ENCODE data around the gene EME2. TPM values are rescaled to one million over a fixed set of nuclear protein-coding genes. Genes with fewer than 3 reads are reported as not detected.
A peak's percentile ranks its signal among the peaks of the same experiment; 100 is the strongest.

Gene EME2
- total RNA-seq, 2 donors from 2014 or later: 3.5 to 5.0 TPM

DNA sequence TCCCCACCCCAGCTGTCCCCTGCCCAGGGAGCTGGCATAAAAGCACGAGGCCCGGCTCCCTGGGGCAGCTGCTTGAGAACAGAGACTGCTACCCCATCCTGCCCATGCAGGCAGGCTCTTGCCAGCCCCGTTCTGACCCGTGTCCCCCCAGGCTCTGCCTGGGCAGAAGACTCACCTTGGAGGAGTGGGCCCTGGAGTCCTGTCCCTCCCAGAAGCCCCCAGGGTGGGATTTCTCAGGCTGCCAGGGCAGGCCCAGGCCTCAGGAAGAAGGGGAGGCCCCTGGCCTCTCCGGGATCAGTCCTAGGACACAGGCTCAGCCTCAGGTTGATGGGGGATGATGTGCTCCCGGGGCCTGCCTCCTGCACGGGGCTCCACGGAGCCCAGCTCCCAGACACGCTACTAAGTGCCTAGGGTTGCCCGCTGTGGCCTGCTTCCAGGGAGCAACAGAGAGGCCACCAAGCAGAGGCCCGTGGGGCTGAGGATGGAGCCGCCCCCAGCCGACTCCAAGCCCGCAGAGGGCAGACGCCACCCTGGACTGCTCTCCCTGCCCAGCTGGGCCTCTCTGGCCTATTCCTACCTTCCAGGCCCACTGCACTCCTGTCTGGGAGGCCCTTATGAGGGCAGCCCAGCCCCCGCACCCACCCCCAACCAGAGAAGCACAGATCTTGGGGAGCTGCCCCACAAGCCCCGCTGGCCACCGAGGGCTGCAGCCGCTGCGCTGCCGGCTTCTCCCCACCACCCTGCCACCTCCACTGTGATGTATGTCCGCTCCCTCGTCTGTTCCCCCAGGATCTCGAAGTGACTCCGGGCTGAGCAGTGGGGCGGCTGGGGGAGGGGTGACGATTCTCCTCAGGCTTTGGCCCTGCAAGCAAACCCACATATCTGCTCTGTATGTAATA is 3.0 kb upstream of the EME2 start:
- Histone ChIP-seq H3K27me3 (no peaks in the 10 kb centered on the region), H3K36me3 (peaks cover 45% of the 10 kb centered on the region), H3K4me1 (peaks cover 0 to 38% of the 10 kb centered on the region in 2 donors)

DNA sequence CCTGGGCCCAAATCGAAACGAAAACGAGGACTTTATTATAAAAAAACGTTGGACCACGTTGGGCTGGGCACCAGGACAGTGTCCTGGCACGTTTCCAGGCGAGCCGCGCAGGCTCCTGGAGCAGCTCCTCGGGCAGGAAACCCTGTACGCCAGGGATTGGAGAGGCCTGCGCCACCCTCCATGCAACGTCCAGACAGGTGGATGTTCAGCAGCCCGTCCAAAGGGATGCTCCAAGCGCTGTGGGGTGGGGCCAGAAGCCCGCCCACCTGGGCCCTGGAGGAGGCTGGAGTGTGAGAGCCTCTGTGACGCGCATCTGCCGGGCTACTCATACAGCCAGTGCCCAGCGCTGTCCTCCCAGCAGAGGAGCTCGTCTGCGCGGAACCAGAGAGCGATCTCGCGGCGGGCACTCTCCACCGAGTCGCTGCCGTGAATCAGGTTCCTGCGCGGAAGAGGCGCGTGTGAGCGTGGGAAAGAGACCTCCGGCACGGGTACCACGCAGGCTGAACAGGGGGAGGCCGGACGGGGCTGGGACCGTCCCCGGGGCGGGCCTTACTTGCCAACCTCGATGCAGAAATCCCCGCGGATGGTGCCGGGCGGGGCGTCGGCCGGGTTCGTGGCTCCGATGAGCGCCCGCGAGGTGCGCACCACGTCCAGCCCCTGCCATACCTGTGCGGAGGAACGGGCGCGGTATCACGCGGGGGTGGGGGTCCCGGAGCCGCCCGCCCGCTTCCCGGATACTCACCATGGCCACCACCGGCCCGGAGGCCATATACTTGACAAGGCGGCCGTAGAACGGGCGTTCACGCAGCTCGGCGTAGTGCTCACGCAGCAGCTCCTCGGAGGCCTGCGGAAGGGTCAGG is 2.1 kb upstream of the EME2 start:
- Histone ChIP-seq H3K4me1 (peaks cover 0 to 39% of the 10 kb centered on the region in 2 donors), H3K27me3 (no peaks in the 10 kb centered on the region), H3K9me3 (no peaks in the 10 kb centered on the region), H3K4me3 (peak overlapping the region; percentile 70 to 94), H3K27ac (peak overlapping the region; percentile 95 to 97), H3K36me3 (peaks cover 38% of the 10 kb centered on the region)
- TF ChIP-seq, protein P1, sequence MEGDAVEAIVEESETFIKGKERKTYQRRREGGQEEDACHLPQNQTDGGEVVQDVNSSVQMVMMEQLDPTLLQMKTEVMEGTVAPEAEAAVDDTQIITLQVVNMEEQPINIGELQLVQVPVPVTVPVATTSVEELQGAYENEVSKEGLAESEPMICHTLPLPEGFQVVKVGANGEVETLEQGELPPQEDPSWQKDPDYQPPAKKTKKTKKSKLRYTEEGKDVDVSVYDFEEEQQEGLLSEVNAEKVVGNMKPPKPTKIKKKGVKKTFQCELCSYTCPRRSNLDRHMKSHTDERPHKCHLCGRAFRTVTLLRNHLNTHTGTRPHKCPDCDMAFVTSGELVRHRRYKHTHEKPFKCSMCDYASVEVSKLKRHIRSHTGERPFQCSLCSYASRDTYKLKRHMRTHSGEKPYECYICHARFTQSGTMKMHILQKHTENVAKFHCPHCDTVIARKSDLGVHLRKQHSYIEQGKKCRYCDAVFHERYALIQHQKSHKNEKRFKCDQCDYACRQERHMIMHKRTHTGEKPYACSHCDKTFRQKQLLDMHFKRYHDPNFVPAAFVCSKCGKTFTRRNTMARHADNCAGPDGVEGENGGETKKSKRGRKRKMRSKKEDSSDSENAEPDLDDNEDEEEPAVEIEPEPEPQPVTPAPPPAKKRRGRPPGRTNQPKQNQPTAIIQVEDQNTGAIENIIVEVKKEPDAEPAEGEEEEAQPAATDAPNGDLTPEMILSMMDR (IDR thresholded peaks at IDR 0.05): no peak
- DNase-seq (ENCODE audit: low spot score): peak; percentile 70

More for the DNA sequence above, 3.0 kb upstream of the EME2 start:
- TF ChIP-seq, protein P1 (IDR thresholded peaks at IDR 0.05): no peak
- Histone ChIP-seq H3K4me3 (peak overlapping the region in 1 of 2 donors; percentile 94), H3K9me3 (no peaks in the 10 kb centered on the region), H3K27ac (peak overlapping the region; percentile 95 to 97)
- no peak for DNase-seq (ENCODE audit: low spot score)

DNA sequence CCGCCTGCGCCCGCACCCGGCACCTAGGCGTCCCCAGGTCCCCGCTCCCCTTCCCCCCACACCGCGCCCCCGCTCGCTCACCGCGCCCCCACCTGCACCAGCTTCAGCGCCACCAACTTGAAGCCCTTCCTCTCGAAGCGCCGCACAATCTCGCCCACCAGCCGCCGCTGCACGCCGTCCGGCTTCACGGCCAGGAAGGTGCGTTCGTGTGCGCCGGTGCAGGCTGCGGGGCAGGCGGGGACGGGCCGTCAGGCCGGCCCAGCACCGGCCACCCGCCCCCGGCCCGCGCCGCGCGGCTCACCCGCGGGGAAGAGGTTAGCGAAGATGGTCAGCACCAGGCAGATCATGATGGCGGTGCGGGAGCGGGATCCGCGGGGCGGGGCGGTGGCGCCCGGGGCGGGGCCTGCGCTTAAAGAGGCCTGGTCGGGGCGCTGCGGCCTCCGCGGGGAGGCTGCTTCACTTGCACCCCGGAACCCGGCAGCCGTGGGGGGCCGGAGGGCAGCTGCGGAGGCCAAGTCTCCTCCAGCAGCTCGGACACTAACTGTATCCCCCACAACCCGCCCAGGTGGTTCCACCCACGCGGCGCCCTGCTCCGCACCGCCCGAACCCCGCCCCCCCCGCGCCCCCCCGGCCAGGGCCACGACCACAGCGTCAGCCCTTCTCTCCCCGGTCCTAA is 1.3 kb upstream of the EME2 start, which contains the start of gene NME3:
TSS of gene NME3 (minus strand) at position 356 of the 676 bp plus-strand sequence. CDS start at position 347, 9 bp downstream.
- H3K9me3 ChIP-seq: no peaks in the 10 kb centered on the region
- H3K27ac ChIP-seq: peak within 1 kb of the TSS; percentile 95 to 97
- TF ChIP-seq, protein P1 (IDR thresholded peaks at IDR 0.05): no peak
- H3K36me3 ChIP-seq: peaks cover 38% of the 10 kb centered on the region
- H3K4me3 ChIP-seq: peak within 1 kb of the TSS; percentile 70 to 94
- DNase-seq (ENCODE audit: low spot score): peak; percentile 77
- peaks cover 0 to 39% of the 10 kb centered on the region in 2 donors for H3K4me1 ChIP-seq
- no peaks in the 10 kb centered on the region for H3K27me3 ChIP-seq

DNA sequence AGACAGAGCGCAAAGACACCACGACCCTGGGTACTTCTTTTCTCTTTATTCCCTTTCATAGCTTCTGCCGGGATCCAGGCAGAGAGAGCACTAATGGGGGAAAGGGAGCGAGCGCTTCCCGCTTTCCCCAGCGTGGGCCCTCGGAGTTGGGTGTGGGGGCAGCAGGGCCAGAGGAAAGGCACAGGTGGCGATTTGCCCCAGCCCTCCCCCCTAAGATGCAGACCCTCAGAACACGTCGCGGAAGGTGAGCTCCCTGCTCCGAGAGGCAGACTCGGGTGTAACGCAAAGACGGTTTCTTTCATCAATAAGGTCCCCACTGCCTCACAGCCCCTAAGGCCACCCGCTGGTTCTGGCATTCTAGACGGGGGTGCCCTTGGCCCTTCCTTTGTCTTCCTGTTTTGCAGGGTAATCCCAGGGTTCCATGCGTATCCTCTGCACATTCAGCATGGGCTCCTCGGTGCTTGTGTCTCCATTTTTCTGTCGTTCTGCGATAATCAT is 697 bp upstream of the EME2 start:
- Histone ChIP-seq H3K4me3 (peak overlapping the region; percentile 70 to 94), H3K9me3 (no peaks in the 10 kb centered on the region), H3K27ac (peak overlapping the region; percentile 95 to 97), H3K36me3 (peaks cover 38% of the 10 kb centered on the region), H3K27me3 (no peaks in the 10 kb centered on the region), H3K4me1 (peaks cover 0 to 39% of the 10 kb centered on the region in 2 donors)
- TF ChIP-seq, protein P1 (IDR thresholded peaks at IDR 0.05): no peak
- no peak for DNase-seq (ENCODE audit: low spot score)
